ENCODE measurements around the gene LYPLA2. TPM values are rescaled to one million over a fixed set of nuclear protein-coding genes. Genes with fewer than 3 reads are reported as not detected.

Gene LYPLA2
- total RNA-seq, 3 donors from 2014 or later = 31.8 to 52.8 (median 49.5) TPM

DNA sequence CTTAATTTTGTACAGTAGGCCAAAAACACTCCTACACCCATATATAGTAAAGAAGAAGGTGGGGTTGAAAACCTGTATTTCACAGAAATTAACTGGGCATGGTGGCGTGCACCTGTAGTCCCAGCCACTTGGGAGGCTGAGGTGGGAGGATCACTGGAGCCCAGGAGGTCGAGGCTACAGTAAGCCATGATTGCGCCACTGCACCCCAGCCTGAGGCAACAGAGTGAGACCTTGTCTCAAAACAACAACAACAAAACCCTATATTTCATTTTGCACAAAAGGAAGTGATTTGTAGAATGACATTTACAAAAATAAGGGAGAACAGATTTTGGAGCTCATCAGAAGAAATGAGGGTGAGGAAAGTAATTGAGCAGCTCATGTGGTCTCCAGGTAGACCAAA is 2.2 kb upstream of the LYPLA2 start:
- Histone ChIP-seq H3K27me3 (no peaks in the 10 kb centered on the region), H3K36me3 (no peaks in the 10 kb centered on the region), H3K27ac (no peak overlapping the region), H3K9me3 (no peaks in the 10 kb centered on the region), H3K4me3 (no peak overlapping the region), H3K4me1 (peaks cover 0 to 14% of the 10 kb centered on the region in 2 donors)
- DNase-seq (ENCODE audit: low spot score in 2 of 2) = no peak
- TF ChIP-seq CTCF (IDR thresholded peaks at IDR 0.05) (no peak), POLR2A (IDR thresholded peaks at IDR 0.05) (no peak), POLR2AphosphoS5 (IDR thresholded peaks at IDR 0.05) (no peak)
- intact Hi-C loops (cut with DNase I; ENCODE audit: low total_unique reads) = no loop called here

- peak overlapping the region; percentile 82 to 89 for H3K27ac ChIP-seq
- no peaks in the 10 kb centered on the region for H3K36me3 ChIP-seq
- intact Hi-C loops (cut with DNase I; ENCODE audit: low total_unique reads) = no loop called here
- H3K4me1 ChIP-seq = peaks cover 0 to 14% of the 10 kb centered on the region in 2 donors
- H3K27me3 ChIP-seq = no peaks in the 10 kb centered on the region
- H3K9me3 ChIP-seq = no peaks in the 10 kb centered on the region
- peak overlapping the region; percentile 70 to 94 (median 85) for H3K4me3 ChIP-seq
- no peak for DNase-seq (ENCODE audit: low spot score in 2 of 2)
- TF ChIP-seq CTCF (IDR thresholded peaks at IDR 0.05) (no peak), POLR2AphosphoS5 (IDR thresholded peaks at IDR 0.05) (no peak), POLR2A (IDR thresholded peaks at IDR 0.05) (no peak)
Observed at GRCh38 chr1:23791516-23792047, 637 bp downstream of the LYPLA2 start.

DNA sequence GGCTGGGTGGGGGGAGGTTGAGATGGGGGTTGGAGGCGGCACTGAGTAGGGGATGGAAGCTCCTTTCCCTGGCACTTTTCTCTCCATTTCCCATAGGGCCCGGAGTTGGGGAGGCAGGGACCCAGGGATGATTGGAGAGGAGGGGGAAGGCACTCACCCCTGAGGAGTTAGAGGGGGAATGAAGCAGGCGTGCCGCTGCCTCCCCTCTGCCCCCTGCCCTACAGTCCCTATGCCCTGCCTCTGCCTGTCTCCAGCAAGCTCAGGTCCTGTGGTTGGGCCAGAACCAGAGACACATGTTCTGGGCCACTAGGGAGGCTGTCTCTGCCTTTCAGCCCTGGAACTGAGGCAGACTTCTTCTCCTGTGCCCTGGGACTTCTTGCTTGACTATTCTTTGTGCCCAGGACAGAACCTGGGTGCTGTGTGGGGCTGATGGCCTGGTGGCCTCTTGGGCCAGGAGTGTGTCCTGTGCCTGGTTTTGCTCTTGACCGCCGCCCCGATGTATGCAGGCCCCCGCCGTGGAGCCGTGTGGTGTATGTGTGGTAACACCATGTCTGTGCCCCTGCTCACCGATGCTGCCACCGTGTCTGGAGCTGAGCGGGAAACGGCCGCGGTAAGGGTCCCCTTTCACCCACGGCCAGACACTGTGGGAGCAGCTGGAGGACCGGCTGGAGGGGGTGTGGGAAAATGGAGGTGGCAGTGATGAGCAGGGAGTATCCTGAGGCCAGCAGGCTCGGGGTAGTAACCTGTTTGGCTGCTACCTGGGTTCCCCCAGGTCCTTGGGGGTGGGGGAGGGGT is 1.4 kb downstream of the LYPLA2 start:
- H3K36me3 ChIP-seq = no peaks in the 10 kb centered on the region
- H3K27ac ChIP-seq = peak overlapping the region; percentile 62 to 82
- TF ChIP-seq POLR2A (IDR thresholded peaks at IDR 0.05) (no peak), CTCF (IDR thresholded peaks at IDR 0.05) (no peak), POLR2AphosphoS5 (IDR thresholded peaks at IDR 0.05) (no peak)
- H3K27me3 ChIP-seq = no peaks in the 10 kb centered on the region
- H3K4me1 ChIP-seq = peaks cover 0 to 14% of the 10 kb centered on the region in 2 donors
- peak overlapping the region; percentile 70 to 94 (median 85) for H3K4me3 ChIP-seq
- no peaks in the 10 kb centered on the region for H3K9me3 ChIP-seq
- intact Hi-C loops (cut with DNase I; ENCODE audit: low total_unique reads) = no loop called here
- no peak for DNase-seq (ENCODE audit: low spot score in 2 of 2)

DNA sequence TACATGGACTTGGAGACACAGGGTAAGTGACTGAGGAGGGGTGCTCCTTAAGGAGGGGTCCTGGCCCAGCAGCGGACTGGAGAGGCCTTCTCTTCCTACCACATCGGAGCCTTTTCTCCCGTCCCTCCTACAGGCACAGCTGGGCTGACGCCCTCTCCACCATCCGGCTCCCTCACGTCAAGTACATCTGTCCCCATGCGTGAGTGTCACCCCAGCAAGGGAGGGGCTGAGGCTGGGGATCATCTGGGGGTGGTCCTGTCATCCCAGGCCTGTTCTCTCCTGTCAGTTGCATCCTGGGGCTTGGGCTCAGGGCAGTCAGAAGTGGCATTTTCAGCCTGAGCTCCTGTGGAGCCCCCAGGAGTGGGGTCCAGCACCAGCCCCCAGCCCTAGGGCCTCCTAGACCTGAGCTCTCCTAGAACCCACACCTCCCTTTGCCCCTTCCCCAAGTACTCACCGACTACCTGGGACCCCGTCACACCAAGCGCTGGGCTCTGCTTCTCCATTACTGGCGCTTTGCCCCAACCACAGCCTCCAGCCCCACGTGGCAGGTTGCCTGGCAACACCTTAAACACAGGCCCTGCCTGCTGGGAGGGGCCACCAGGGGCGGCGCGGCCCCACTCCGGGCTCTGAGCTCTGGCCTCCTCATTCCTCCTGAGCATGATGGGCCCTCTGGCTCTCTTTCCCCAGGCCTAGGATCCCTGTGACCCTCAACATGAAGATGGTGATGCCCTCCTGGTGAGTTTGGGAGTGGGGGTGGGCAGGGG is 2.3 kb downstream of the LYPLA2 start:
- Histone ChIP-seq H3K27ac (peak overlapping the region; percentile 6 to 52), H3K27me3 (no peaks in the 10 kb centered on the region)

More for the DNA sequence above, 2.3 kb downstream of the LYPLA2 start:
- Histone ChIP-seq H3K36me3 (no peaks in the 10 kb centered on the region), H3K9me3 (no peaks in the 10 kb centered on the region), H3K4me3 (peak overlapping the region in 1 of 3 donors; percentile 94), H3K4me1 (peaks cover 0 to 14% of the 10 kb centered on the region in 2 donors)
- TF ChIP-seq CTCF (IDR thresholded peaks at IDR 0.05) (no peak), POLR2AphosphoS5 (IDR thresholded peaks at IDR 0.05) (no peak), POLR2A (IDR thresholded peaks at IDR 0.05) (no peak)
- peak in 1 of 2 donors; percentile 70 for DNase-seq (ENCODE audit: low spot score in 2 of 2)
- intact Hi-C loops (cut with DNase I; ENCODE audit: low total_unique reads) = no loop called here
